GM21360 (cell line): Measurements from ENCODE around the gene GRIA1.

Source experiments
- ATAC-seq: cut with Tn5 transposase; IDR thresholded peaks from one replicate; pipeline ENCODE4 v1.9.1; 2021; ENCODE audit warnings: mild to moderate bottlenecking, moderate library complexity; ENCODE audit not compliant: unreplicated experiment

The GRIA1 gene

DNA sequence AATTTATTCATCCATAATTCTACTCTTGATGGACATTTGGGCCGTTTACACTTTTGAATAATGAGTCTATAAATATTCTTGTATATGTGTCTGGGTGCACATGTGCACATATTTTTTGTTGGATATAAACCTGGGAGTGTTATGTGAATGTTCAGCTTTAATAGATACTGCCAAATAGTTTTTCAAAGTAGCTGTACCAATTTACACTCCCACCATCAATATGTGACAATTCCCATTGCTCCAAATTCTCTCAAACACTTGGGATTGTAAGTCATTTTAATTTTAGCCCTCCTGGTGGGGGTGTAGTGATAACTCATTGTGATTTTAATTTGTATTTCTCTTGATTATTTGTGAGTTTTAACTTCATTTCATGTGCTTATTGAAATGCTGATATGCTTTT is 114.9 kb downstream of the GRIA1 start:
- ATAC-seq: no peak

DNA sequence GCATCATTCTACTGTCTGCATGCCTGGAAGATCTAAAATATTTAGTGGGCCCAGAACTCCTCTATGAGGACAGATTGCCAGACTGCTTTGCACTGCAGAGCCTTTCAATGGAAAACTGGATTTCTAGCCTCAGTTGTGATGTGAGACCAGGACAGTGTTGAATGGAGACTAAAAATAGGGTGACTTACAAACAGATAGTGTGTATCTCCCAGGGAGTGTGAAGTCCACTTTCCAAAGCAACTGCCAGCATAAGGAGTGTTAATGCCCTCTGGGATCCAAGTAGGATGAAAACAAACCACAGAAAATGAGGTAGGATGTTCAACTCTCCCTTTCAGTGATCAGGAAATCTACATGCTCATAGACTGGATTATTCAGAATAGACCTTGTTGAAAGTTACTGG is 119.5 kb downstream of the GRIA1 start:
- ATAC-seq: no peak

DNA sequence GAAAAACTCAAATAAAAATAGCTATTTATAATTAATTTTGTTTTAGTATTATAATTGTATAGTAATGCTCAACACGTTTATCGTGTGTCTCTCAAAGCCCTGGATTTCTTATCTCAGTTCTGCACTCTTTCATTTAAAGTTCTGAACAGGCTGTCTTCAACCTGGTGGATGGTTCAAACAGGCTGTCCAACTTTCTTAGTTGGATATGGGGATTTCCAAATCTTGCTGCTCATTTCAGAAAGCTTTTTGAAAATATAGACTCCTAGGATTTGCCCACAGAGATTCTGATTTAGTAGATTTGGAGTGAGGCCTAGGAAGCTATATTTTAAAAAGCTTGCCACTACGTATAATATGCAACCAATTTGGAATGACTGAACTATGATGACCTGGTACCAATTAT is 120.3 kb downstream of the GRIA1 start:
- ATAC-seq: no peak

DNA sequence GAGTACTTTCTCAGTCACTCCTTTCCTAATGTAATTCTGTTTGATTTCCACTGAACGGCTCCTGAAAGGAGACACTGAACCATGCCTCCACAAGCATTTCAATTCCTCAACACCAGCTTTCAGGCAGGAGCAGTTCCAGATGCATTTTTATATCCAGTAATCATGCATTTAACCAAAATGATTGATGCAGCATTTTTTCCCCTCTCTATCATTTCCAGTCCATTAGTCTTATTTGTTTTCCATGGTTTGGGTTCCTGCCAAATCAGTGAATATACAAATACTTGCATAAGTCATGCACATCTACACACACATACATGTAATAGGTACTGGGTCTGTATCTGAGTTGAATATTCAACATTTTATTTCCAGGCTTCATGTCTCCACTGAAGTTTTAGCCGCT is 122.7 kb downstream of the GRIA1 start:
- no peak for ATAC-seq

DNA sequence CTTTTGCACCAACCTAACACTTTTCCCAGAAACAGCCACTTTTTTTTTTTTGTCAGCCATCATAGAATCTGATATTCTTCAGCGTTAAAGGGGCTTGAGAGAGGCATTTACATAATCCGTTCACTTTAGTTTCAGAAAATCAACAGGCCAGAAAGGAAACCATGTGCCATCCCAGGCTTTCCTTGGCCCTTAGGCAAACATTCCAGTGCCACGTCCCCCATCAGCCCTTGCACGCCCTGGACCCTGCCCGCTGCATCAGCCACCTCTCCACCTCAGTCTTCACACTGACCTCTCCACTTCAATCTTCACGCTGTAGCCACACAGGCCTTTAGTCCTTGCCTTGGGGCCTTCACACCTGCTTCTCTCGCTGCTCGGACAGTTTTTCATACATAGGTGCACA is 123.2 kb downstream of the GRIA1 start:
- ATAC-seq: no peak

DNA sequence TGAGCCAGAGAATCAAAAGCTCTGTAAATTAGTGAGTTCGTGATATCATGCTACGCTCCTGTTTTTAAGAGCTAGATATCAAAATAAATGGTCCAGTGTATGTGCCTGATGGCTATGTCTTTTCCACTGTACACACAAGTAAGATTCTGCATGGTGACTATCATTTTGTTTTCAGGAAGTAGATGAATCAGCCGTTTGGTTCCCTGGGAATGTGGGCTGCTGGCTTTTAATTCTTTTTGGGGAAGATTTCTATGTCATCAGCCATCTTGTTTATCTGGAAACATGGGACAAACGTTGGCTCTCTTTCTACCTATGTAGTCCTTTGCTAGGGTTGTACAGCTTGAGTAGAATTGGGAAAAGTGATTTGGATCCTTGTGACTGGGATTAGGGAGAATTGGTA is 126.7 kb downstream of the GRIA1 start:
- ATAC-seq: no peak

DNA sequence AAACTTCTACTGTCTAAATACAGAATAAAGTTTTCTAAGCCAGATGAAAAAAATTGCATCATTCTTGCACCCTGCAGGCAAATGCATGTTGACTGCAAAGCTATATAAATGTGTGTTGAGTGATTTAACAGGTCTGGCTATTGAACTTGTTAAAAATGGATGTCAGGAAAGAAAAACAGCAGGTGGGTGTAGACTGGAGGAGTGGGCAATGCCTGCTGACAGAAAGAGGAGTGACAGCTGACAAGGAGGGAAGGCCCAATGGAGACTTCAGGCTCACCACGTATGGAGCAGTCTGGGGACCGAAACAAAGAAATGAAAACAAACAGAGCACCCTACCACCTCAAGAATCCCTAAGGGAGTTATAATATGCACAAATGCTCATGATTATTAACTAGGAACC is 127.8 kb downstream of the GRIA1 start:
- ATAC-seq: no peak

DNA sequence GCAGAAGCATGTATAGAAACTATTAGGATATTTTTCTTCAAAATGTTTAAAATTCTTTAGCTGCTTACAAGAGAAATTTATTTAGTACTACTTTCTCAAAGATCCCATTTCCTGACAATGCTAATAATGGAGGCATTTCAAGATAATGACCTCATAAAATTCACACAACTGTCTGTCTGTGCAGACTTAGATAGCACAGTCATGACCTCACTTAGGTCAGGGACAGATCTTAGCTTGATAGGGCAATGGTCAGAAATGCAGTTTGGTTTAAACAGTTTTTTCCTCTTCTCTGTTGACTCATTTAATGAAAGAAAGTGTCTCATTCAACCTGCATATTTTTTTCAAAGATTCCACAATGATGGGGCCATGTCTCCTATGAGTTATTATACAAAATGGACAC is 128.4 kb downstream of the GRIA1 start:
- ATAC-seq: no peak

DNA sequence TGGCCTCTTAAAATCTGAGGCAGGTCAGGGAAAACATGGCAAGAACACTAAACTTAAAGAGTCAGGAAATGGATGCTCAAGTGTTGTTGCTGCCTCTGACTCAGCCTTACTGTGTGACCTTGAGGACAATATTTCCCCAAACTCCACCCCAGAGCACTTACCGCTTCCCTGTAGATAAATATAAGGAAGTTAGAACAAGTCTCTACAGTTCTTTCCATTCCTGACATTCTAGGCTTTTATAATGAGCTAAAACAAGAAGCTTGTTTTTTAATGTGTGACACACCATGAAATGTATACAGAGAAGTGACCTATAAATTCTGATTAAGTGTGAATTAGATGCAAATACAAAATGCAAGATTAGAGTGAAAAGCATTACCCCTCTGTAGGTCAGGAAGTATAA is 129.3 kb downstream of the GRIA1 start:
- no peak for ATAC-seq

DNA sequence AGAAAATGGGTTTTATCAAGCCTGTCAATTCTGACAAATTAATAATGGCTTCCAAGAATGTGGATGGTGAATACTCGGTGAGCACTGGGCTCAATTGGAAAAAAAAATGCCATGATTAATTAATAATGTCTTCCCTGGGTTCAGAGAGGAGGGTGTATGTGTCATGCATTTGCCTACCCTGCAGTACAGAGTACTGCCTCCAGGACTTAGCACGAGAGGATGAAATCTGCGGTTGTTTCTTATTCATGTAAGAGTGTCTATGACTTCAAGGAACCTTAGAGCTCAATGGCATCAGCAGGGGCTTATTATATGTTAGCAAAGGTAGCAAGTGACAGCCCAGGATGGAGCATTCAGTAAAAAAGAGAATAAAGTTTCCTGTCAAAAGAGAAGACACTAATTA is 132.7 kb downstream of the GRIA1 start:
- no peak for ATAC-seq

DNA sequence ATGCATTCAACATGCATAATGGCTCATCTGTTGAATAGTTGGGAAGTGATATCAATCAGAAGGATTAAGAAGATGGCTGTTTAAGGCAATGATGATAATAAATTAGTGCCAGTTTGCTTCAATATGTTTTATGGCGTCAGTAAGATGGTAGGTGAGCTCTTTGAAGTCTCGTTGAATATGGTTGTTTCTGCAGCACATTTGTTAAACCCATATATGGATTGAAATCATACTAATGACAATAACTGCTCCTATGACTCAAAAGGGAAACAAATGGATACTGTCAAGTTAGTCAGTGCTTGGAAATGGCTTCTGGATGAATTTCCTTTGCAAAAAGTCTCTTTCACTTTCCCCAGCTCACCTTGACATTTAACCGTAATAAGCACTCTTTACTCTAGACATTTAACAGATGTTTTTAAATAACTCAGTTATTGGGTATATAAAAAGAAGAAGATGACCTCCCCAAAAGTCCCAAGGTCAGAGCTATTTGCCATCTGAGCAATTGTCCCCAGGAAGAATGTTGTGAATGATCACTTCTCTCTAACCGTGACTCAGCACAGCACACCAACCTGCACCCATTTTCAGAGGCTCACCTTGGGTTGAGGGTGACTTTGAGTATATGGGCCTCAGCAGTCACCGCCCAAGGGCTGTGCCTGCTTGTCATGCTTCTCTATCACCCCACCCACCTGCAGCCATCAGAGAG is 133.4 kb downstream of the GRIA1 start:
- no peak for ATAC-seq

DNA sequence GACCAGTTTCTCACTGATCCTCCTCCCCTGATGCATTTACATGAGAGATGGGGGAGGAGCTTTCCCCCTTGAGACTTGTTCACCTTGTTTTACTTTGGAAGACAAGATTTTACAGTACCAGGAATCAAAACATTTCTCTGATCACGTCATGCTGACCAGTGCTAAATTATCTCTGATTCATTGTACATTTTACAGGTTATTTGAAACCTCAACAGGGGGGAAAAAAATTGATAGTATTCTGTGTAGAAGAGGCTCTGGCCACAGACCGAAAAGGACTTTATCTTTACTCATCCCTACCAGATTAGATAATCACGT is 133.9 kb downstream of the GRIA1 start:
- no peak for ATAC-seq

DNA sequence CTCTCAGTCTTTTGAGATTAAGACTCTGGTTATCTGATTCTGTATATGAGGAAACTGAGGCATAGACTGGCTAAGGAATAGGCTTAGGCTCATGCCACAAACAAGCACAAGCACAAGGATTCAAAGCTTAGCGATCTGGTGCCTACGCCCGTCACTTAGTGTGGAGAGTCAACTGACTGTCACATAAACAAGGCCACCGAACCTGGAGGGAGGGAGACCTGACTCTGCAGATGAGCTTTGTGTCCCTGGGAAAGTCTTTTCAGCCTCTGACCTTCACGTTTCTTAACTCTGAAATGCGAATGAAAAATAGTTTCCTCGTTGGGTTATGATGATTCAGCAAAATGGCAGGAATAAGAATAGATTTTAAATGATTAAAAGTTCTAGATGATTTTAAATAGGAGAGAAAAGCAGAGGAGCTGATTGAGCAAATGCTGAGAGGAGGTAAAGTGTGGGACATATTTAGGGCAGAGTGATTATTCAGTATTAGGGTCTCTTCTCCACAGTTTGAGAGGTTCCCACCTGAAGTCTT is 135.4 kb downstream of the GRIA1 start:
- ATAC-seq: no peak

DNA sequence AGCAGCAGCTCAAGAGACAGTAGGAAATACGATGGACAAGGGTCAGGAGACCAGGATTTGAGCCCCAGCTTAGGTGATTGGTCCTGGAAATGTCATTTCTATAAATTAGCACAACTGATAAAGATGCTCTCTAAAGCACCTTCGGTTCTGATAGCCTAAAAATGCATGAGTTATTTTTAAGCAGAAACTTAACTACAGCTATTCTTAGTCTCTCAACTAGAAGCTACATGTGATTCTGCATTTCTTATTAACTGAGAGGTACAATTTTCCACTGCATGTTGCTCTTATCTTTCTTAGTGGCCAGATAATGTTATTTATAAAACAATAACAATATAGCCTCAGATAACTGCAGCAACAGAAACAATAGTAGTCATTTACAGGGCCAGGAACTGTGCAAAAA is 136.4 kb downstream of the GRIA1 start:
- no peak for ATAC-seq

DNA sequence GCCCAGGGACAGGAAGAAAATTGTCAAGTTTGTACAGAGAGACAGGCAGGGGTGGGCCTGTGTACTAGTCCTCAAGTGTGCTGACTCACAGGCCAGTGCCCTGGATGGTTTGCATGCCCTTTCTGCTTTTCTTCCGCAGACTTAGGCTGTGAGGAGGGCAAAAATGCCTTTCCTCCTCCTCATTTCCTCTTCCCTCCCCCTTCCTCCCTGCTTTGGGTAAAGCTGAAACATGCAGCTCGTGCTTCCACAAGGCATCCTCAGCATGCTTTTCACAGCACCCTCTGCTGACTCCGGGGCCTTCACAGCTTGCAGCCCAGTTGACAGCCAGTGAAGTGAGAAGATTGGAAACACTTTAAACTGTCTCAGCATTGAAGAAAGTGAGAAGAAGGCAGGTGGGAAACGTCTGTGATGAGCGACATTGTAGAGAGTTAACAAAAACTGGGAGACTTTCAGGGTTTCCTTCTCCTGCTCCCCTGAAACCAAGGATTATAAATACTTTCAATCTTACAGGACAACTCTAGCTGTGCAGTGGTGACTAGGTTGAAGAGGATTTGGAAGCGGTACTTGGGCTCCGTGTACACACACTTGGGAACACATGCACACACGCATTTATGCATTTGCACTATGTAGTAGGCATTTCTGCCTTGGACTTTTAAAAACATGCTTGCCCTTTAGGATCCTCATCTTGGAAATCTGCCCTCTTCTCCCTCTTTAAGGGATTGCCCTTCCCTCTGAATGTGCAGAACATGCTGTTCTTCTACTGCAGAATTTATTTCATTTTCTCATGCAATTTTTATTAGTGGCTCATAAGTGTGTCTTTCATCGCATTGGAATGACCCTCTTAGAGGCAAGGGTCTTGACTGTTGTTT is 138.8 kb downstream of the GRIA1 start:
- ATAC-seq: no peak

DNA sequence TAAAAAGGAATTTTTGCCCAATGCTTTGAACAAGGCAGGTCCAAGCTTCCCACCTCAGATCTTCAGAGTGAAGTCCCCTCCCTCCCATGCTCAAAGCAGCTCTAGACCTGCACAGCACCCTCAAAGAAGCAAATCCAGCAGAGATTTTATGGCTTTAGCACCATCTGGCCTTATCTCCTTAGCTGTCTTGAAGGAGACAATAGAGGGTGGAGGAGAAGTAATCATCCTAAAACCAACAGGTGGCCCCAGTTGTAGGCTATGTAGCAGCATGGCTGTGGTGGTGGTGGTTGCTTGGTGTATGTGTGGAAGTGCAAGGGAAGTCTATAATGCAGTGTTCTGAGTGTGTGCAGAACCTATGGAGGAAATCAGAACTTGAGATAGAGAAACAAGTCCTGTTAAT is 140.1 kb downstream of the GRIA1 start:
- no peak for ATAC-seq

DNA sequence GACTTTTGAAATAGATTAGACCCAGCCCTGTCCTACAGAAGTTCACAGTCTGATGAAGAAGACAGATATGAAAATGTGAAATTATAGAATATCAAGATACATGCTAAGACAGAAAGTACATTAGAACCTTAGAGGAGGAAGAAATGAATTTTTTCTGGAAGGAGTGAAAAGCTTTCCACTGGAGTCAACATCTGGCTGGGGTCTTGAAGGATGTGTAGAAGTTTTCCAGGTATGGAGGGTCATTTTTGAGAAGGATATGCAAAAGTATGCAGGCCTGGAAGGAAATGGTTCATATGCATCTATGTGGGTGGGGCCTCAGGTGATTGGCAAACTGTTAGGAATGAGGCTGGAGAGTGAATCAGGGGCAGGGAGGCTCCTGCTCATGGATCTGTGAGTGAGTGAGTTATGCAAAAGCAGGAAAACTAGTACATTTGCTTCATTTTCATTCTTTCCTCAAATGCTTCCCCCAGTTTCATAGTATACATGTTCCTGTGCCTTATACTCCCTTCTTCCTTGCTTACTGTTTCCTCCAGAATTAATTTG is 142.3 kb downstream of the GRIA1 start:
- ATAC-seq: no peak

DNA sequence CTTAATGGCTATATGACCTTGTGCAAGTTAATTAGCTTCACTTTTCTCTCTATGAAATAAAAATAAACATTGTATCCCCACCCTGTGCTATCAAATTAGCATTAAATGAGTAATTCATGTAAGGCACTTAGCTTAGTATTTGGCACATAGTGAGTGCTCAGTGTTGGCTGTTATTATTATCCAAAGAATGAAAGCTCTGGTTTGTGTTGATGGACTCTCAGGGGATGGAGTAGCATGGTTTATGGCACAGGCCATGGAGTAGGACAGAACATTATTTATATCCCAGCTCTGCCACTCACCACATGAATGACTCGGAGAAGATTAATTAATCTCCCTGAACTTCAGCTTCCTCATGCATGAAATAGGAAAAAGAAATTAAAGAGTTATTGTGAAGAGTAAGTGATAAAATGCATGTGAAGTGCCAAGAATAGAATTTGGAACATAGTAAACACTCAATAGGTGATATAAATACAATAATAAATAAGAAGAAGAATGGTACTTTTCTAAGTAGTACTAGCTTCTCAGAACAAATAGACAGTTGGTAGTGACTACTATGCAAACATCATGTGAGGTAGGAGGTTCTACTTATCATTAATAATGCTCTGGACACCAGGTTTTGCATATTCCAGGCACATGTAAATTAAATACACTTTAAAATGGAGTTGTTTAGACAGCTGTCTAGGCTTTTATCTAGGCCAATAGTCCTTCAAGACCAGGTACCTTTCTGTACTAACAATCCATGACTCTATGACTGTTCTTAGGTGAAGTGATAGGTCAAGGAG is 146.4 kb downstream of the GRIA1 start:
- ATAC-seq: no peak

DNA sequence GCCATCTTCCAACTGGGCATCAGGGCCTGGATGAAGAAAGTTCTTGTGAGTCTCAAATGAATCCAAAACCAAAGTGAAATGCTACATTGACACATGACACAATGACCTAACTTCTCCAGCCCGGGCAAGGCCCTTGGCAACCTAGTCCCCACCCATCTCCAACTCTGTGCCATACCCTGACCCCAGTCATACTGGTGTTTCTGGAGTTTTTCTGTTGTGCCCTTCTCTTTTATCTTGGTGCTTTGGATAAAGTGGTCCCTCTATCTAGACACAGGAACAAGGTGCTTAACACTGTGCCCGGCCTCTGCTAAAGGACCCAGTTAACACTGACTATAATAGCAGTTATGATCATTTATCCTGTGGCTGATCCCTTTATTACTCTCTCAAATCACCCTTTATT is 149.8 kb downstream of the GRIA1 start:
- no peak for ATAC-seq

DNA sequence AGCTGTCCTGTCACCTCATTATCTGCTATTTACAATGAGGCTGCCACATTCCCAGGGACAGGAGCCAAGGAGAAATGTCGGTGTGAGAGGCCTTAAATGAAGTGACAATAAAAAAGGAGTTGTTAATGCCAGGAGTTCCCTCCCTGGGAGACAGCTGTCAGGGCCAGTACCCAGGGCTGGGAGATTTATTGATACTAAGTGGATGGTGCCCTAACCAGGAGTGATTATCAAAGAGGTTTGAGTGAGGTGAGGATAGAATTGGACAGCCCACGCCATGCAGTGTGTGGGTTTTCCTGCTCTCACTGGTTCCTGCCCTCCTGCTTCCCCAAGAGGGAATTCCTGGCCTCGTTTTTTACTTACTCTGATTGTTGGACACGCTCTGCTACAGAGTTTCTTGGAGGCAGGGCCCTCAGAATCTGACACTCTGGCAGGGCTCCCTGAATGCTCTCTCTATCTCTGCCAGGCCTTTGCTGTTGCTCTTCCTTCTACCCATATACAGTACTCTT is 150.8 kb downstream of the GRIA1 start:
- no peak for ATAC-seq

DNA sequence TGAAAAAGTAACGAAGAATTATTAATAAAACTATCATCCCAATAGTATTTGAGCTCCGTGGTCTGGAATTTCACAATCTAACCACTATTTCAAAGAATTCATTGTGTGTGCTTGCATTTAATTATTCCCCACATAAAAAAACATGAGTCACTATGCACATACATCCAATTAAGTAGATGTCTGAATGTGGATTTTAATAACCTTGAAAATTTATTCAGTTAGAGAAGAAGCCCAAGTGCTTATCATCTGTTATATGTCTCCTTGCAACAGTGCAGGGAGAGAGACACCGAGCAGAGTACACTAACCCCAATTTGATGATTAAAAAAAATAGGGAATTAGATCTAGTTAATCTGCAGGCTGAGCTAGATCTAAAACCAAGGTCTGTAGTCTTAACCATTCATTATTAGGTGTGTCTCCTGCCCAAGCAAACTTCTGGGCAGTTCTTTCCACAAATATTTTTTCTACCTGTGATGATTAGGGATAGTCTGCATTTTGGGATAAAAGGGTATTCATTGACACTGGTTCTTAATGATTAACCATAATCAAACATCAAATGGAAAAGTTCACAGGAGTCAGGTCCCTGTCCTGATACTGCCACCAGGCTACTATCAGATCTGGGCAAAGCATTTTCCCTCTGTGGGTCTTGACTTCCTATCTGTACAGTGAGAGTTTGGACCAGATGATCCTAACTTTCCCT is 164.2 kb downstream of the GRIA1 start:
- no peak for ATAC-seq
